Endodermal cell (in vitro differentiated cells): ENCODE data around the gene COMMD8. TPM values are rescaled to one million over a fixed set of nuclear protein-coding genes. Genes with fewer than 3 reads are reported as not detected.

Experiments used
- DNase-seq: peaks from one replicate; pipeline ENCODE4 v3.0.0-alpha.2; 2017
- H3K27ac ChIP-seq: 2 replicates; pipeline ENCODE4 v1.5.1; 2013; ENCODE audit warnings: mild to moderate bottlenecking, low read depth, low read length, moderate library complexity
- H3K27me3 ChIP-seq: 2 replicates; pipeline ENCODE4 v1.6.1; 2013; ENCODE audit warnings: mild to moderate bottlenecking, low read length, moderate library complexity; ENCODE audit not compliant: insufficient read depth, control insufficient read depth, poor library complexity, severe bottlenecking
- H3K36me3 ChIP-seq: 2 replicates; pipeline ENCODE4 v1.7.0; 2013; ENCODE audit warnings: mild to moderate bottlenecking, low read length, moderate library complexity; ENCODE audit not compliant: control insufficient read depth, insufficient read depth
- H3K4me1 ChIP-seq: one replicate; pipeline ENCODE4 v1.7.0; 2013; ENCODE audit warnings: low read length; ENCODE audit not compliant: control insufficient read depth, insufficient read depth
- H3K4me3 ChIP-seq: 2 replicates; pipeline ENCODE4 v1.5.1; 2013; ENCODE audit warnings: mild to moderate bottlenecking, low read length, moderate library complexity
- H3K9ac ChIP-seq: 2 replicates; pipeline ENCODE4 v1.6.1; 2013; ENCODE audit warnings: mild to moderate bottlenecking, low read length, moderate library complexity; ENCODE audit not compliant: poor library complexity, severe bottlenecking; ENCODE audit errors: extremely low read depth
- H3K9me3 ChIP-seq: 2 replicates; pipeline ENCODE4 v1.6.1; 2013; ENCODE audit warnings: mild to moderate bottlenecking, low read length, moderate library complexity; ENCODE audit not compliant: control insufficient read depth
- H3K27ac Mint-ChIP-seq: 2 replicates; pipeline ENCODE4 v1.8.0; 2020; ENCODE audit warnings: mixed read lengths
- H3K27me3 Mint-ChIP-seq: 2 replicates; pipeline ENCODE4 v1.8.0; 2021; ENCODE audit warnings: mild to moderate bottlenecking, mixed read lengths; ENCODE audit not compliant: insufficient read depth
- H3K36me3 Mint-ChIP-seq: 2 replicates; pipeline ENCODE4 v1.8.0; 2020; ENCODE audit warnings: low read depth, mixed read lengths
- H3K4me1 Mint-ChIP-seq: 2 replicates; pipeline ENCODE4 v1.8.0; 2020; ENCODE audit warnings: mixed read lengths
- H3K4me3 Mint-ChIP-seq: 2 replicates; pipeline ENCODE4 v1.8.0; 2020; ENCODE audit warnings: mild to moderate bottlenecking, moderate library complexity, mixed read lengths
- H3K9me3 Mint-ChIP-seq: 2 replicates; pipeline ENCODE4 v1.8.0; 2020; ENCODE audit warnings: mild to moderate bottlenecking, mixed read lengths
- CTCF ChIP-seq: fragments of 200-600 bp; sonication (generic); conservative IDR thresholded peaks from 2 replicates; pipeline ENCODE4 v1.5.0; 2021; ENCODE audit warnings: antibody characterized with exemption, mild to moderate bottlenecking
- WGBS, 2 experiments: methylation state at CpG; one replicate each; pipeline versions ENCODE4 v1.1.5 to v1.1.7; 2013; ENCODE audit warnings: missing lambda C conversion rate in 2 of 2, mixed read lengths in 1 of 2; ENCODE audit not compliant: insufficient coverage in 1 of 2, insufficient read length in 1 of 2; 5-methylcytosine and 5-hydroxymethylcytosine counted together
- total RNA-seq, 2 donors: library from RNA; stranded (reverse); fragmentation: NEBNext Ultra II Directional in 1 of 2; extraction: Animal tissue kit (Norgen Biotek cat#: 25700) in 1 of 2; gene quantifications; 2 replicates in 1 of 2; 3 replicates in 1 of 2; pipeline ENCODE4 v1.2.1, GENCODE V29; 2021

Gene COMMD8
- total RNA-seq, 2 donors from 2014 or later, result 14.7 to 17.9 TPM

GRCh38 chr4:47468706-47469365, 5.3 kb upstream of the COMMD8 start:
- H3K4me3 ChIP-seq, result no peak overlapping the region
- Mint-ChIP-seq H3K4me3 (no peak overlapping the region), H3K36me3 (no peaks in the 10 kb centered on the region), H3K27me3 (no peaks in the 10 kb centered on the region), H3K9me3 (no peaks in the 10 kb centered on the region), H3K4me1 (peaks cover 2% of the 10 kb centered on the region), H3K27ac (no peak overlapping the region)
- H3K9ac ChIP-seq, result no peak overlapping the region
- H3K4me1 ChIP-seq, result no peaks in the 10 kb centered on the region
- no peak overlapping the region for H3K27ac ChIP-seq
- DNase-seq, result no peak
- no peaks in the 10 kb centered on the region for H3K27me3 ChIP-seq
- no peaks in the 10 kb centered on the region for H3K36me3 ChIP-seq
- whole genome bisulfite sequencing, 2 experiments, result 92% methylated on average over 6 of the region's 6 CpGs; no CpG with 5 or more reads in 1 of the 2 experiments
- H3K9me3 ChIP-seq, result no peaks in the 10 kb centered on the region
- TF ChIP-seq CTCF, result no peak

- TF ChIP-seq CTCF, result no peak
- Mint-ChIP-seq H3K36me3 (no peaks in the 10 kb centered on the region), H3K9me3 (no peaks in the 10 kb centered on the region), H3K4me3 (no peak overlapping the region), H3K27ac (no peak overlapping the region), H3K27me3 (no peaks in the 10 kb centered on the region), H3K4me1 (peaks cover 12% of the 10 kb centered on the region)
- Histone ChIP-seq H3K4me3 (no peak overlapping the region), H3K27me3 (no peaks in the 10 kb centered on the region), H3K4me1 (no peaks in the 10 kb centered on the region), H3K9me3 (no peaks in the 10 kb centered on the region), H3K36me3 (no peaks in the 10 kb centered on the region), H3K27ac (no peak overlapping the region), H3K9ac (no peak overlapping the region)
- WGBS, 2 experiments, result 71% methylated on average over 2 of the region's 2 CpGs; no CpG with 5 or more reads in 1 of the 2 experiments
- DNase-seq, result no peak
Observed at GRCh38 chr4:47466056-47466785, 2.7 kb upstream of the COMMD8 start.

GRCh38 chr4:47465004-47465403, 1.5 kb upstream of the COMMD8 start:
- Histone ChIP-seq H3K27me3 (no peaks in the 10 kb centered on the region), H3K9ac (no peak overlapping the region), H3K27ac (no peak overlapping the region), H3K4me3 (no peak overlapping the region), H3K9me3 (no peaks in the 10 kb centered on the region), H3K4me1 (no peaks in the 10 kb centered on the region), H3K36me3 (peaks cover 1% of the 10 kb centered on the region)
- 81 to 91% methylated on average over 2 of the region's 2 CpGs for WGBS, 2 experiments
- Mint-ChIP-seq H3K4me3 (no peak overlapping the region), H3K27me3 (no peaks in the 10 kb centered on the region), H3K9me3 (no peaks in the 10 kb centered on the region), H3K4me1 (peaks cover 12% of the 10 kb centered on the region), H3K36me3 (no peaks in the 10 kb centered on the region), H3K27ac (no peak overlapping the region)
- DNase-seq, result no peak
- TF ChIP-seq CTCF, result no peak
